ENCODE measurements around the gene KCNQ4.

The KCNQ4 gene

DNA sequence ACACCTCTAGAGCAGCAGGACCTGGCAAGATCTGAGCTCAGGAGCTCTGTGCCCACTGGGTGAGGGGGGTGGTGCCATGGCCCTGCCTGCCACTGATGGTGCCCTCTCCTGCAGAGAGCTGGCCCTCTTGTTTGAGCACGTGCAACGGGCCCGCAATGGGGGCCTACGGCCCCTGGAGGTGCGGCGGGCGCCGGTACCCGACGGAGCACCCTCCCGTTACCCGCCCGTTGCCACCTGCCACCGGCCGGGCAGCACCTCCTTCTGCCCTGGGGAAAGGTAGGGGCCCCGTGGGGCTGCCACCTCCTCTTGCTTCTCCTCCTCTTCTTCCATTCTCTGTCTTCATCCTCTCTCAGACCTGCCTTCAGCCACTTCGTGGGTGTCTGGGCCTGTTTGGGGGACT is 40.4 kb downstream of the KCNQ4 start:
- Histone ChIP-seq H3K4me1 (ENCODE audit: insufficient read depth, low read length) (no peaks in the 10 kb centered on the region), H3K79me2 (ENCODE audit: insufficient read depth, low read length) (no peaks in the 10 kb centered on the region), H3K9ac (ENCODE audit: low read depth, low read length) (no peak overlapping the region), H4K20me1 (ENCODE audit: insufficient read depth, low read length) (no peaks in the 10 kb centered on the region), H3K4me2 (ENCODE audit: insufficient read depth, low read length) (no peak overlapping the region), H3K4me3 (ENCODE audit: low read depth in 1 of 2, low read length in 2 of 2) (no peak overlapping the region), H3K27me3 (ENCODE audit: insufficient read depth, low read length, poor library complexity) (no peaks in the 10 kb centered on the region), H3K9me3 (ENCODE audit: insufficient read depth, low read length, severe bottlenecking) (no peaks in the 10 kb centered on the region), H3K36me3 (ENCODE audit: insufficient read depth, low read length) (no peaks in the 10 kb centered on the region), H2AFZ (ENCODE audit: low read depth, low read length) (no peak overlapping the region), H3K27ac (ENCODE audit: low read length) (no peak overlapping the region)
- DNase-seq: no peak
- TF ChIP-seq, protein P1, sequence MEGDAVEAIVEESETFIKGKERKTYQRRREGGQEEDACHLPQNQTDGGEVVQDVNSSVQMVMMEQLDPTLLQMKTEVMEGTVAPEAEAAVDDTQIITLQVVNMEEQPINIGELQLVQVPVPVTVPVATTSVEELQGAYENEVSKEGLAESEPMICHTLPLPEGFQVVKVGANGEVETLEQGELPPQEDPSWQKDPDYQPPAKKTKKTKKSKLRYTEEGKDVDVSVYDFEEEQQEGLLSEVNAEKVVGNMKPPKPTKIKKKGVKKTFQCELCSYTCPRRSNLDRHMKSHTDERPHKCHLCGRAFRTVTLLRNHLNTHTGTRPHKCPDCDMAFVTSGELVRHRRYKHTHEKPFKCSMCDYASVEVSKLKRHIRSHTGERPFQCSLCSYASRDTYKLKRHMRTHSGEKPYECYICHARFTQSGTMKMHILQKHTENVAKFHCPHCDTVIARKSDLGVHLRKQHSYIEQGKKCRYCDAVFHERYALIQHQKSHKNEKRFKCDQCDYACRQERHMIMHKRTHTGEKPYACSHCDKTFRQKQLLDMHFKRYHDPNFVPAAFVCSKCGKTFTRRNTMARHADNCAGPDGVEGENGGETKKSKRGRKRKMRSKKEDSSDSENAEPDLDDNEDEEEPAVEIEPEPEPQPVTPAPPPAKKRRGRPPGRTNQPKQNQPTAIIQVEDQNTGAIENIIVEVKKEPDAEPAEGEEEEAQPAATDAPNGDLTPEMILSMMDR (IDR thresholded peaks at IDR 0.05; ENCODE audit: borderline replicate concordance, extremely low read depth, low read length, poor library complexity, severe bottlenecking): no peak
- TF ChIP-seq EZH2 (IDR thresholded peaks at IDR 0.05; ENCODE audit: borderline replicate concordance, low read depth, low read length, severe bottlenecking): no peak
- ATAC-seq (ENCODE audit: insufficient read depth, low read depth): no peak

- no peak overlapping the region for H2AFZ ChIP-seq (ENCODE audit: low read depth, low read length)
Observed at GRCh38 chr1:40824591-40825434, 41.2 kb downstream of the KCNQ4 start.

DNA sequence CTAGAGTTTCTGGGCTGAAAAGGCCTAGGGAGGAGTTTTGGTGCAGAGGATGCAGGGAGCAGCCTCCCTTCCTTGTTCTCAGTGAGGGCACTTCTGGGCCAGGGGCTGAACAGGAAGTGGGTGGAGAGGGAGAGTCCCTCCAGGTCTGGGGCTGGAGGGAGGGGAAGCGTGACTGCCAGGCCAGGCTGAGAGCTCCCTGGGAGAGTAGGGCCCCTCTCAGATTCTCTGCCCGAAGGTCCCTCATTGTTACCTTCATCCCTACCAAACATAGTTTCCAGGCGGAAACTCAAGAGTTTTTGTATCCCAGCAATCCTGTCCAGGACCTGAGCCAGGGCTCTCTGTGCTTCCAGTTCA is 41.8 kb downstream of the KCNQ4 start:
- Histone ChIP-seq H3K4me3 (ENCODE audit: low read depth in 1 of 2, low read length in 2 of 2) (no peak overlapping the region), H2AFZ (ENCODE audit: low read depth, low read length) (no peak overlapping the region), H3K36me3 (ENCODE audit: insufficient read depth, low read length) (no peaks in the 10 kb centered on the region), H3K27ac (ENCODE audit: low read length) (no peak overlapping the region), H4K20me1 (ENCODE audit: insufficient read depth, low read length) (no peaks in the 10 kb centered on the region), H3K4me2 (ENCODE audit: insufficient read depth, low read length) (no peak overlapping the region), H3K4me1 (ENCODE audit: insufficient read depth, low read length) (no peaks in the 10 kb centered on the region), H3K79me2 (ENCODE audit: insufficient read depth, low read length) (no peaks in the 10 kb centered on the region), H3K9me3 (ENCODE audit: insufficient read depth, low read length, severe bottlenecking) (no peaks in the 10 kb centered on the region), H3K9ac (ENCODE audit: low read depth, low read length) (no peak overlapping the region), H3K27me3 (ENCODE audit: insufficient read depth, low read length, poor library complexity) (no peaks in the 10 kb centered on the region)
- TF ChIP-seq EZH2 (IDR thresholded peaks at IDR 0.05; ENCODE audit: borderline replicate concordance, low read depth, low read length, severe bottlenecking): no peak
- TF ChIP-seq, protein P1 (IDR thresholded peaks at IDR 0.05; ENCODE audit: borderline replicate concordance, extremely low read depth, low read length, poor library complexity, severe bottlenecking): no peak
- no peak for DNase-seq
- peak; percentile 39; the same call in 1 of the 3 replicates for ATAC-seq (ENCODE audit: insufficient read depth, low read depth)

More at GRCh38 chr1:40824591-40825434, 41.2 kb downstream of the KCNQ4 start:
- no peaks in the 10 kb centered on the region for H3K9me3 ChIP-seq (ENCODE audit: insufficient read depth, low read length, severe bottlenecking)
- no peaks in the 10 kb centered on the region for H4K20me1 ChIP-seq (ENCODE audit: insufficient read depth, low read length)
- H3K79me2 ChIP-seq (ENCODE audit: insufficient read depth, low read length): no peaks in the 10 kb centered on the region
- H3K36me3 ChIP-seq (ENCODE audit: insufficient read depth, low read length): no peaks in the 10 kb centered on the region
- H3K4me1 ChIP-seq (ENCODE audit: insufficient read depth, low read length): no peaks in the 10 kb centered on the region
- H3K4me2 ChIP-seq (ENCODE audit: insufficient read depth, low read length): no peak overlapping the region
- no peak overlapping the region for H3K27ac ChIP-seq (ENCODE audit: low read length)
- H3K4me3 ChIP-seq (ENCODE audit: low read depth in 1 of 2, low read length in 2 of 2): no peak overlapping the region
- no peaks in the 10 kb centered on the region for H3K27me3 ChIP-seq (ENCODE audit: insufficient read depth, low read length, poor library complexity)
- H3K9ac ChIP-seq (ENCODE audit: low read depth, low read length): no peak overlapping the region
- TF ChIP-seq, protein P1 (IDR thresholded peaks at IDR 0.05; ENCODE audit: borderline replicate concordance, extremely low read depth, low read length, poor library complexity, severe bottlenecking): no peak
- no peak for TF ChIP-seq EZH2 (IDR thresholded peaks at IDR 0.05; ENCODE audit: borderline replicate concordance, low read depth, low read length, severe bottlenecking)
- DNase-seq: no peak
- ATAC-seq (ENCODE audit: insufficient read depth, low read depth): no peak

Measured in DND-41 (cell line).